ENCODE results near the gene WDR4.
"Not testable (repeated sequence)": the region's sequence is repeated elsewhere in the genome, so short reads cannot be mapped to it uniquely, and the experiment has no call there.

Gene WDR4

DNA sequence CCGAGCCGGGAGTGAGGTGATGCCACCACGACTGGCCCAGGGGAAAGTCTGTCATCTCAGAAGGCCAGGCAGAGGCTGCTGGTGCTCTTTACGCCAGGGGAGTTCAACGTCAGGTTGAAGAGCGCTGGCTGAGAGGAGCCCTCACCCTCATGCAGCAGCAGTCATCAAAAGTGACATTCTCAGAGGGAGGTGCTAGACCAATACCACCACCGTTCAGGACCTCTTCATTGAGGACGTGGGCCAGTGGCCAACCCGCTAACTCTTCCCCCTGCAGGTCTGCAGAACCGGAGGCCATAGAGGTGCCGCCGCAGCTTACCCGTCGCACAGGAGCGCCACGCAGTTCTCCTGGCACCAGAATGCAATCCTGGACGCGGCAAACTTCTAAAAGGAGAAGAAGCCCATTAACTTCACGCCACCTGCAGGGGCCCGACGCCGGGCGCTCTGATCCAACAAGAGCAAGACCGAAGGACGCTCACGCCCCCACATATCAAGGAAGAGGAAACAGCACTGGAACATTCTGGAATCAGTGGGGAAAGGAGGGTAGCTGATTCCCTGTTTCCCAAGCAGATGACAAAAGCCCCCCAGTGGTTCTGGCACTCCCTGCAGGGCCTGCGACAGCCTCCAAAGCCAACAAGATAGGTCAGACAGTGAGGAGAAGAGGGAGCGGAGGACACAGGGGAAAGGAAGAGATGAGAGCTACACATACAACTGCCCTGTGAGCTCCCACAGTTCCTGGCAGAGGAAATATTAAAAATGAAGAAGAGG lies 24.9 kb downstream of the WDR4 start:
- no peak for DNase-seq (ENCODE audit: low spot score)

DNA sequence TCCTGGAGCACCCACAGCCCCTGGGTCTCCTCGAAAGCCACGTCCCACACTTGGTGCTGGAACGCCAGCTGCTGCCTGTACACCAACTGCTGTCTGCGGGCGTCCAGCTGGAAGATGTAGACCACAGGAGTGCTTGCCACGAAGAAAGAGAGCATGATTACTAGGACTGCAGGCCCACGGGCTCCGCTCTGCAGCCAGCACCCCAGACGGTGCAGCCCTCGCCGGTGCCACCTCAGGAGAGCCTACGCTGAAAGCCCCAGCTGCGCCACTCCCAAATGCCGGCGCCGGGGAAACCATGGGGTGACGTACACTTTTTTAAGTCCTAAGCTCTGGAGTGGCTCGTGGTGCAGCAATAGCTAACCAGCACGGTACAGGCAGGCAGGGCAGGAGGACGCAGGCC lies 25.7 kb downstream of the WDR4 start:
- no peak for DNase-seq (ENCODE audit: low spot score)

DNA sequence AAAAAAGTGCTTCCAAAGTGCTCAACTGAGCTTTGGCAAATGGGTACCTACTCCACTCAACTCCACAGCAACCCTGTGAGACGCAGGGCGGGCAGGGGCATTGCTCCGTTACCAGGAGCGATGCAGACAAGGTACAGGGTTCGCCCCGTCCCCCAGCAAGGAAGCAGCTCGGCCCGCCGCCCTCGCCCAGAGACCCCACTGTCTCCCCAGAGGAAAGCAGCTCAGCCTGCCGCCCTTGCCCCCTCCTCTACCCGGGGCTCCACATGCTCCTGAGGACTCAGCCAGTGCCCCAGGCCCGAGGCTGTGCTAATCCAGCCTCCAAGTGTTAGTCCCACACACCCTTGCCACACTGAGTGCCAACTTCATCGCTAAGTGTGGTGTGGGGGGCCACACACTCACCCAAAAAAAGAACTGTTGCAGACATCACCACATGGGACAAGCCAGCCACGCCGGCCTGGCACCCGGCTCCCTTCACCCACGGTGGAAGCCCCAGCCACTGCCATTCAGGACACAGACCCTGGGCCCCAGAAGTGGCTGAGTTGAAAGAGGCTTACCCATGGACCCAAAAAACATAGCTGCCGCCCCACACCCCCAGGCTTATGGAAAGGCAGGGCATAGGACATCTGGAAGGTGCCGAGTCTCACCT lies 26.3 kb downstream of the WDR4 start:
- DNase-seq (ENCODE audit: low spot score), result no peak

- DNase-seq (ENCODE audit: low spot score), result no peak
Measured at GRCh38 chr21:42851812-42852665, 27.3 kb downstream of the WDR4 start.

GRCh38 chr21:42850866-42851391 lies 28.4 kb downstream of the WDR4 start:
- DNase-seq (ENCODE audit: low spot score), result no peak

GRCh38 chr21:42850463-42850862 lies 28.9 kb downstream of the WDR4 start:
- DNase-seq (ENCODE audit: low spot score), result no peak

DNA sequence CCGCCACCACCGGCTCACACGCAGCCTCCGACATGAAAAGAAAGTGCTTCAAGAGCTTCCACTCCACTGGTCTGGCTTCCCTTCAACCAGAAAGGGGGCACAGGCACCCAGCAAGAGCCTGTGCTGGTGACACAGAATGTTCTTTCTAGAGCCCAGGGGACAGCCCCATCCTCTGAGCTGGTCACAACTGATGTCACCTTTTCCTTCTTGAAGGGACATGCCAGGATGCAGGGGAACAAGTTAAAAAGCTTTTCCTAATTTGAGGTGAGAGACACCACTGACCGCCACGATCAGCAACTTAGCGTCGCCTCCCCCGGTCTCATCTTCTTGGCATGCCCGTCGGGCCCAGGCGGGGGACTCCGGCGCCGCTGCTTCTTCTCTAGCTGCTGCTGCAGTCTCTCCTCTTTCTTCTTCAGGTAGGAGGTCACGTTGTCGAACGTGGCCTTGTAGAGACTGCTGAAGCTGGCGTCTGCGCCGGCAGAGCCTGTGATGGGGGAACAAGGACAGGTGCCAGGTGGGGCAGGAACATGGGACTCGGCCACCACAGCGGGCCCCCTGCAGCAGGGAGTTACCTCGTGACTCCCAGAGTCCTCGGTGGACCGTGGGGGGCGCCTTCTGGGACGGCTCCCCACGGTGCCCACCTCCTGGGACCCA lies 29.5 kb downstream of the WDR4 start:
- DNase-seq (ENCODE audit: low spot score), result no peak

DNA sequence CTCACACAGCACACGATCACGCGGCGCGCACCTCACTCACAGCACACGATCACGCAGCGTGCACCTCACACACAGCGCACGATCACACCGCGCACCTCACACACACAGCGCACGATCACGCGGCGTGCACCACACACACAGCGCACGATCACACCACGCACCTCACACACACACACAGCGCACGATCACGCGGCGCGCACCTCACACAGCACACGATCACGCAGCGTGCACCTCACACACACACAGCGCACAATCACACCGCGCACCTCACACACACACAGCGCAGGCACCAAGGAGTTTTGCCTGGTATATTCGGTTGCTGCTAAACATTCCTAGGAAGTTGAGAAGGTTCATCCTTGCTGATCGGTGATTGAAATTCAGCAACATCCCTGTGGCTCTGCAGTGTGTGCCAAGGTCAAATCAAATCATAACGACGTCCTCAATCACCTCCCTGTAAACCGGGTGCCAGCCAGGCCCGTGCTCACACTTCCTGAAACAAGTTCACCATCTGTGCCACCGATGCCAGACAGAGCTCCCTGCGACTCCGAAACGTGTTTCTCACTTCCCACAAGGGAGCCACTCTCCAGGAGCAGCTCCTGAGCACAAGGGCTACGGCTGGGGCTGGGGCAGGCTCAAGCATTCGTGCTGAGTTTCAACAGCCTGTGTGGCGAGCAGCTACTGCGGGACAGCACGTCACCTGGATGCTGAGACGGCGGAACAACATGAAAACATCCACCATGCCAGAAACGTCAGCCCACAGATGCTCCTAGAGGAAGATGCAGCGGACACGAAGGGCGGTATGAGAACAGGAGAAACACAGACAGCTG lies 30.2 kb downstream of the WDR4 start:
- DNase-seq (ENCODE audit: low spot score), result no peak

- not testable (repeated sequence) for DNase-seq (ENCODE audit: low spot score)
Measured at GRCh38 chr21:42848144-42848931, 31.0 kb downstream of the WDR4 start.

GRCh38 chr21:42847726-42848125 lies 31.6 kb downstream of the WDR4 start:
- no peak for DNase-seq (ENCODE audit: low spot score)

DNA sequence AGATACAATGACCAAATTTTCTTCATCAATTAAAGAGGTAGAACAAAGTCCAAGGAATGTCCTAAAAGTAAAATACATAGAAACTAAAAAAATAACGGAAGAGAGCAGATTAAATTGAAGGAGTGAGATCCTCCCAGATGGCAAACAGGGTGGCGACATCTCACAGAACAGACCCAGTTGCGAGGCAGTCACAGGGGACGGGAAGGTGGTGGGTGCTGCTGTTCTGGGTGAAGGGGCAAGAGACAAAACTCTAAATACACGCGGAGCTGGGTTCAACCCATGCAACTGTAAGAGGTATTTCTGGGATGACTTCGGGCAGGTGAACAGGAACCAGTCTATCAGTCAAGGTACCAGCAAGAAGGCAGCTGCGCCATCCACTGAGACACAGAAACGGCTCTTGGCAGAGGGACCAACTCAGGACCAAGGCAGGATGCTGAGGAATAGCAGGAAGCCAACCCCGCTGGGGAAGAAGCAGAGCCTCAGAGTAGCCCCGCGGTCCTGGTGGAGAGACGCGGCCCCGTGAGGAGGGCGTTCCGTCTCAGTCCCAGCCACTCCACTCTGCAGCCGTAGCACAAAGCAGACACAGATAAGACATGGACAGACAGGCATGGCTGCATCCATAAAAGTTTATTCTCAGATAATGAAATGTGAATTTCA lies 32.2 kb downstream of the WDR4 start:
- no peak for DNase-seq (ENCODE audit: low spot score)

DNA sequence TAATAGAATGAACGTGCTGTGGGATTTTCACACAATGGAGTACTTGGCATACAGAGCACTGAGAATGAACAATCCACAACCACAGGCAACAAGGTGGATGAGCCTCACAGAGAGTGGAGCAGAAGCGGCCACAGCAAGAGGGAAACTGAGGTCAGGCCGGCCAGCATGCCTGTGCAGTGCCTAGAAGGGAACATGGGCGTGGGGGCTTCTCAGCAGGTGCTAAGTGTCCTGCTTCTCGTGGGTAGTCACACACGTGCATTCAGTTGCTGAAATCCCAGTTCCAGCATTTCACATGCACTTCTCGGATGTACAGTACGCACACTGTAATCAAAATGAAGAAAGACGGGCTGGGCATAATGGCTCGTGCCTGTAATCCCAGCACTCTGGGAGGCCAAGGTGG lies 33.1 kb downstream of the WDR4 start:
- DNase-seq (ENCODE audit: low spot score), result no peak

DNA sequence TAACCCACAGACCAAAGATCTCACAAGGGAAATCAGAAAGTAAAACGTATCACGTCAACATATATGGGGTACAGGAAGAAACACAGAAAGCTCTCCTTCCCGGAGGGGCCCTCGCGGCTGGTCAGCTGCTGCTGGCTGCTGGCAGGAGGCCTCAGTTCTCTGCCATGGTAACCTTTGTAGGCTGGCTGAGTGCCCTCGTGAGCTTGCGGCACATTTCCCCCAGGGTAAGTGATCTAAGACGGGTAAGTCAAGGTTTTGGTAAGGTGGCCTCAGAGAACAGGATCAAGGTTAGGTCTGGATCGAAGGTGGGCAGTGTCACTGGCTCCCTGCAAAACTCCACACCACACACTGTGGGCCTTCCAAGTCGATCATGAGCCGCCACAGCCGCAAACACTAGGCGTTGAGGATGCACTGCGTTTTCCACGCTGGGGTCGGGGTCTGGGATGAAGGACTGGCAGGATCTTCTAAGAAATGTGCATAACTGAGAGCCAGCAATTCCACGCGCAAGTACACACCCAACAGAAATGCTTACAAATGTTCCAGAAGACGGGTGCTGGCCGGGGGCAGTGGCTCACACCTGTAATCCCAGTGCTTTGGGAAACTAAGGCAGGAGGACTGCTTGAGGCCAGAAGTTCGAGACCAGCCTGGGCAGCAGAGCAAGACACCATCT lies 33.9 kb downstream of the WDR4 start:
- DNase-seq (ENCODE audit: low spot score), result no peak

DNA sequence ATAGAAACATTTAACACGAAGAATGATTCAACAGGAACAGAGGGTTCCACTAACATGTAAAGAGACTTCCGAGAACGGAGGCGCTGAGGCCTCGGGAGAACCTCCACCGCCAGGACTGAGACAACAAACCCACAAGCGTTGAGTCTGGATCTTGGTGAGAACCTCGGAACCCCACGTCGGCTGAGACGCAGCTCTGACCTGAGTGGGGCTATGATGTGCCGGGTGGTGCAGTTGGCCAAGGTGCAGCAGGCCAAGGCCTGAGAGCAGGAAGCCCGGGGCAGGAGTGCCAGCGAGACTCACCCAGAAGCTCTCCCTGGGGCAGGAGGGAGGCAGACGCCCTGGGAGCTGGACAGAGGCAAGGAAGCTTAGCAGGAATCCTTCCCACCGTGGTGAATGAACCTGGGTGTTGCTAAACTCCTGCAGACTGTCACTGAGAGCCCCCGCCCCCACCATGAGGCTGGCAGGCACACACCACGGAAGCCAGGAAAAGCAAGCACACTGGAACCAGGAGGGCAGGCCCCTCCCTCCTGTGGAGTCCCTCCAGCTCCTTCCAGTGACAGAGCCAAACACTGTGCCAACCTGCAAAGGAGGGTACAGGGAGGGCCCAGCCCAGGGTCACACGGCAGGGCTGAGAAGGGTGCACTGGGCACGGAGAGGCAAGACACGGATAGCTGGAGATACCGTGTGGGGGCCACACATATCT lies 34.8 kb downstream of the WDR4 start:
- no peak for DNase-seq (ENCODE audit: low spot score)

- DNase-seq (ENCODE audit: low spot score), result no peak
Measured at GRCh38 chr21:42843056-42843455, 36.3 kb downstream of the WDR4 start.

- not testable (repeated sequence) for DNase-seq (ENCODE audit: low spot score)
Measured at GRCh38 chr21:42841916-42842655, 37.3 kb downstream of the WDR4 start.

DNA sequence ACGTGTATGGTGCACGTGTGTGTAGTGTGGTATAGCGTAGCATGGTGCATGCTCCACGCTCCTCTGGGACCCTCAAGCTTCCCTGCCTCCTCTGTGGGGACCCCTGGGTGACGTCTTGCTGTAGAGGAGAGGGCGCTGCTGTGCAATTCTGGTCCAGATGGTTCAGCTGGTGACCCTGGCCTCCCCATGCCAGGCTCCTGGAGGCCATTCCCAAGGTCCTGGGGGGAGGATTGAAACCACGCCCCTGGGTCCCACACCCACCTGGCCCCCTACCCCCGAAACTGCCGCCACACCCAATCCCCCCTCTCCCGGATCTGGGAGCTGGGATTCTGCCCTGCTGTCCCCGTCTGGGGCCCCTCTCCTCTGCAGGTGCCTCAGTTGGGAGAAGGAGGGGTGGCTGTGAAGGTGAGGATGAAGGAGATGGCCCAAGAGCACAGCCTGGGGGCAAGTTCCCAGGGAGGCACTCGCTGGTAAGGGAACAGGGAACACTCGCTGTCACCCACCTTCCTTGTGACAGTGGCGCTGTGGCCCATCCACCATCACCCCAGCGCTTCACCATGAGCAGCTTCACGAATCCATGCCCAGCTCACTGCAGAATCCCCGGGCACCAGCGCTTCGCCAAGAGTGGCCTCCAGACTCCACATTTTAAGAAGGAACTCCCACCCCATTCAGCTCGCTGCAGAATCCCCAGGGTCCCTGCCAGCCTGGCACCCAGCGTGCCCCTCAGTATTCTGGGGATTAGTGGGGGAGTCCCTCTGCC lies 38.0 kb downstream of the WDR4 start:
- DNase-seq (ENCODE audit: low spot score), result no peak
